Keratinocyte (primary cell): ENCODE results near the gene C2orf92. TPM values are rescaled to one million over a fixed set of nuclear protein-coding genes. Genes with fewer than 3 reads are reported as not detected.

ENCODE experiments used
- DNase-seq: peaks from one replicate; pipeline ENCODE4 v3.0.0-alpha.2; 2011; ENCODE audit warnings: low read depth, missing footprints, low spot score
- FAIRE-seq: peaks from 2 replicates; lab custom pipeline; 2011; peaks lifted over from hg19 to GRCh38; lab: Jason Lieb, UNC
- H2AFZ ChIP-seq: 2 replicates; pipeline ENCODE4 v1.6.0; 2012; ENCODE audit warnings: low read length, control low read depth, inconsistent platforms; ENCODE audit not compliant: control insufficient read depth
- H3K27ac ChIP-seq: 2 replicates; pipeline ENCODE4 v1.5.1; 2011; ENCODE audit warnings: low read length; ENCODE audit not compliant: control insufficient read depth, insufficient read depth
- H3K27me3 ChIP-seq: 3 replicates; pipeline ENCODE4 v1.6.0; 2011; ENCODE audit warnings: low read length; ENCODE audit not compliant: control insufficient read depth, insufficient read depth; ENCODE audit errors: extremely low read depth
- H3K36me3 ChIP-seq, 2 experiments: 2 replicates in 1 of 2; 3 replicates in 1 of 2; pipeline ENCODE4 v1.5.1; 2011; ENCODE audit warnings: low read length in 2 of 2, mild to moderate bottlenecking in 1 of 2; ENCODE audit not compliant: control insufficient read depth in 2 of 2, insufficient read depth in 2 of 2; ENCODE audit errors: extremely low read depth in 1 of 2
- H3K4me1 ChIP-seq: 3 replicates; pipeline ENCODE4 v1.5.1; 2011; ENCODE audit warnings: low read length; ENCODE audit not compliant: control insufficient read depth, insufficient read depth; ENCODE audit errors: extremely low read depth
- H3K4me2 ChIP-seq: 3 replicates; pipeline ENCODE4 v1.6.0; 2011; ENCODE audit warnings: low read depth, low read length; ENCODE audit not compliant: control insufficient read depth, insufficient read depth; ENCODE audit errors: extremely low read depth
- H3K4me3 ChIP-seq, 3 experiments: fragments of 200-600 bp in 1 of 3; sonication (generic) in 1 of 3; 2 replicates in 2 of 3; 3 replicates in 1 of 3; pipeline ENCODE4 v1.5.1; 2011 to 2016; ENCODE audit warnings: low read length in 3 of 3, mild to moderate bottlenecking in 3 of 3, control low read depth in 2 of 3, inconsistent platforms in 1 of 3, low read depth in 1 of 3, mixed read lengths in 1 of 3, mixed run types in 1 of 3, moderate library complexity in 1 of 3; ENCODE audit not compliant: control insufficient read depth in 2 of 3, insufficient read depth in 2 of 3; ENCODE audit errors: extremely low read depth in 1 of 3
- H3K79me2 ChIP-seq: 2 replicates; pipeline ENCODE4 v1.6.0; 2012; ENCODE audit warnings: low read length; ENCODE audit not compliant: control insufficient read depth, insufficient read depth
- H3K9ac ChIP-seq: 3 replicates; pipeline ENCODE4 v1.6.0; 2011; ENCODE audit warnings: low read length; ENCODE audit not compliant: control insufficient read depth, insufficient read depth; ENCODE audit errors: extremely low read depth
- H3K9me1 ChIP-seq: 3 replicates; pipeline ENCODE4 v1.6.0; 2011; ENCODE audit warnings: low read length; ENCODE audit not compliant: control insufficient read depth, insufficient read depth; ENCODE audit errors: extremely low read depth
- H3K9me3 ChIP-seq: 2 replicates; pipeline ENCODE4 v1.5.1; 2012; ENCODE audit warnings: low read depth, low read length; ENCODE audit not compliant: control insufficient read depth
- H4K20me1 ChIP-seq: 3 replicates; pipeline ENCODE4 v1.6.0; 2011; ENCODE audit warnings: low read length; ENCODE audit not compliant: control insufficient read depth, insufficient read depth; ENCODE audit errors: extremely low read depth
- EZH2 ChIP-seq: IDR thresholded peaks from one replicate; pipeline ENCODE4 v1.6.1; 2012; ENCODE audit warnings: inconsistent platforms, mild to moderate bottlenecking, low read length, moderate library complexity
- dilution Hi-C: fragments of 300-500 bp; cut with MboI; formaldehyde crosslinking; loops from one replicate; pipeline ENCODE4 v1.7.0; 2020; ENCODE audit warnings: low sequenced_read_pairs; ENCODE audit not compliant: extremely low pct_ligation_motif_present
- polyA plus RNA-seq, 5 experiments: library from polyadenylated mRNA; depleted of rRNA in 3 of 5; stranded (reverse) in 3 of 5; stranded (forward) in 1 of 5; unstranded in 1 of 5; fragments of >200 nt; gene quantifications; 1 replicate in 1 of 5; 2 replicates in 3 of 5; 3 replicates in 1 of 5; pipeline versions ENCODE4 v1.2.1 to v1.2.3, GENCODE V29; 2011 to 2012; ENCODE audit warnings: missing spikeins in 2 of 5, low read depth in 1 of 5, low replicate concordance in 1 of 5
- TF ChIP-seq, protein P1 (sequence below), 3 experiments: IDR thresholded peaks in 1 of 3; conservative IDR thresholded peaks in 1 of 3; optimal IDR thresholded peaks in 1 of 3; 2 replicates in 2 of 3; 3 replicates in 1 of 3; pipeline versions ENCODE3 to v1.5.1; 2011; ENCODE audit warnings: low read length in 3 of 3, mild to moderate bottlenecking in 3 of 3, moderate library complexity in 2 of 3, control low read depth in 1 of 3, inconsistent platforms in 1 of 3; ENCODE audit not compliant: insufficient read depth in 2 of 3; ENCODE audit errors: extremely low read depth in 1 of 3

C2orf92 gene
- polyA plus RNA-seq, 1 donor (not counting 4 experiments of a cell fraction or from before 2014, with no cell fraction given): 1.6 TPM

DNA sequence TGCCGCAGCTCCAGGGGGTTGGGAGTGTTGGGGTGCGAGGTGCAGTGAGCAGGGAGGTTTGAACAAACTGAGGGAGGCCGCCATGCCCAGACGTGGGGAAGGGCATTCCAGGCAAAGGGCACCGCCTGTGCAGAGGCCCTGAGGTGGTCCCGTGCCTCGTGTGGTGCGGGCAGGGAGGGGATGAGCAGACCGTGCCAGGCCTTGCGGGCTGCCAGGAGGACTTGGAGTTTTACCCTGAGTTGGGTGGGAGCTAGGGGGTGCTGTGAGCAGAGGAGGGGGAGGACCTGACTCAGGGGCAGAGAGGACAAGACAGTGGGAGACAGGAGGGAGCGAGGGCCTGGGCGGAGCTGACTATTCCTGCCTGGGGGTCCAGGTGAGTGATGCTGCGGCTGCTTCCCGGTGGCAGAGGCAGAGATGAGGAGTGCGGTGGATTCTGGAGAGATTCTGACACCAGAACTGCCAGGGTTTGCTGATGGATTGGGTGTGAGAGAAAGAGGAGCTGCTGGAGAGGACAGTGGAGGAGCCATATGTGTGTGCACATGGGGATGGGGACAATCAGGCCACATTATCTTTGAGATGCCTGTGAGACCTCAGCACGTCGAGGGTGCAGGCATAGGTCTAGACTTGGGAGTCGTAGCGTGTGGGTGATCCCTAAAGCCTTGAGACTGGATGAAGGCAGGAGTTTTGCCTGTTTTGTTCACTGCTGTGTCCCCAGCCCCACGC is 67.3 kb downstream of the C2orf92 start:
- Histone ChIP-seq H3K4me2 (no peak overlapping the region), H3K27ac (no peak overlapping the region), H3K27me3 (no peaks in the 10 kb centered on the region), H3K4me3 (no peak overlapping the region), H3K9me1 (no peaks in the 10 kb centered on the region), H4K20me1 (no peaks in the 10 kb centered on the region), H3K4me1 (peaks cover 10% of the 10 kb centered on the region), H3K36me3 (no peaks in the 10 kb centered on the region), H2AFZ (no peak overlapping the region), H3K79me2 (no peaks in the 10 kb centered on the region), H3K9ac (no peak overlapping the region), H3K9me3 (no peaks in the 10 kb centered on the region)
- no peak for DNase-seq
- TF ChIP-seq, protein P1, sequence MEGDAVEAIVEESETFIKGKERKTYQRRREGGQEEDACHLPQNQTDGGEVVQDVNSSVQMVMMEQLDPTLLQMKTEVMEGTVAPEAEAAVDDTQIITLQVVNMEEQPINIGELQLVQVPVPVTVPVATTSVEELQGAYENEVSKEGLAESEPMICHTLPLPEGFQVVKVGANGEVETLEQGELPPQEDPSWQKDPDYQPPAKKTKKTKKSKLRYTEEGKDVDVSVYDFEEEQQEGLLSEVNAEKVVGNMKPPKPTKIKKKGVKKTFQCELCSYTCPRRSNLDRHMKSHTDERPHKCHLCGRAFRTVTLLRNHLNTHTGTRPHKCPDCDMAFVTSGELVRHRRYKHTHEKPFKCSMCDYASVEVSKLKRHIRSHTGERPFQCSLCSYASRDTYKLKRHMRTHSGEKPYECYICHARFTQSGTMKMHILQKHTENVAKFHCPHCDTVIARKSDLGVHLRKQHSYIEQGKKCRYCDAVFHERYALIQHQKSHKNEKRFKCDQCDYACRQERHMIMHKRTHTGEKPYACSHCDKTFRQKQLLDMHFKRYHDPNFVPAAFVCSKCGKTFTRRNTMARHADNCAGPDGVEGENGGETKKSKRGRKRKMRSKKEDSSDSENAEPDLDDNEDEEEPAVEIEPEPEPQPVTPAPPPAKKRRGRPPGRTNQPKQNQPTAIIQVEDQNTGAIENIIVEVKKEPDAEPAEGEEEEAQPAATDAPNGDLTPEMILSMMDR (optimal IDR thresholded peaks at IDR 0.05 in 1 of 3, IDR thresholded peaks at IDR 0.05 in 1 of 3, conservative IDR thresholded peaks at IDR 0.05 in 1 of 3; ENCODE audit: extremely low read depth in 1 of 3, insufficient read depth in 2 of 3, low read length in 3 of 3): no peak
- TF ChIP-seq EZH2: no peak
- dilution Hi-C loops: no loop called here
- no peak for FAIRE-seq

DNA sequence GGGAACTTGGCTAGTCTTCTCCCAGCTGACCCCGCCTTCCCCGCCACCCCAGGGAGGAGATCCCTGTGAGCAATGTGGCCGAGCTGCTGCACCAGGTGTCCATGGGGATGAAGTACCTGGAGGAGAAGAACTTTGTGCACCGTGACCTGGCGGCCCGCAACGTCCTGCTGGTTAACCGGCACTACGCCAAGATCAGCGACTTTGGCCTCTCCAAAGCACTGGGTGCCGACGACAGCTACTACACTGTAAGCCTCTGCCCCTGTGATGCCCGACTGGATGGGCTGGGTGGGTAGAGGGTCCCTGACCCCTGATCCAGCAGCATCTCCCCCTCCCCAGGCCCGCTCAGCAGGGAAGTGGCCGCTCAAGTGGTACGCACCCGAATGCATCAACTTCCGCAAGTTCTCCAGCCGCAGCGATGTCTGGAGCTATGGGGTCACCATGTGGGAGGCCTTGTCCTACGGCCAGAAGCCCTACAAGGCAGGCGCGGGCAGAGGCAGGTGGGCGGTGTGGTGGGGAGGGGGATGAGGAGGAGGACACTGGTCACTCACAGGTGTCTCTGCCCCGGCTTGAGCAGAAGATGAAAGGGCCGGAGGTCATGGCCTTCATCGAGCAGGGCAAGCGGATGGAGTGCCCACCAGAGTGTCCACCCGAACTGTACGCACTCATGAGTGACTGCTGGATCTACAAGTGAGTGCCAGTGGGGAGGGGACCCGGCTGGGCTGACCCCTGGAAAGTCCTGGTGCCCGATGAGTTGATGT is 68.1 kb downstream of the C2orf92 start:
- dilution Hi-C loops: no loop called here
- Histone ChIP-seq H3K27me3 (no peaks in the 10 kb centered on the region), H3K79me2 (no peaks in the 10 kb centered on the region), H3K4me1 (peaks cover 17% of the 10 kb centered on the region), H3K4me3 (no peak overlapping the region), H3K4me2 (no peak overlapping the region), H3K9me1 (no peaks in the 10 kb centered on the region), H3K9ac (no peak overlapping the region), H3K9me3 (no peaks in the 10 kb centered on the region), H2AFZ (no peak overlapping the region), H3K27ac (no peak overlapping the region), H3K36me3 (no peaks in the 10 kb centered on the region), H4K20me1 (no peaks in the 10 kb centered on the region)
- FAIRE-seq (no peak), DNase-seq (no peak)
- TF ChIP-seq, protein P1 (optimal IDR thresholded peaks at IDR 0.05 in 1 of 3, IDR thresholded peaks at IDR 0.05 in 1 of 3, conservative IDR thresholded peaks at IDR 0.05 in 1 of 3; ENCODE audit: extremely low read depth in 1 of 3, insufficient read depth in 2 of 3, low read length in 3 of 3): no peak
- no peak for TF ChIP-seq EZH2
